CMK (cell line): ENCODE results near the gene ITPR1.
A peak's percentile ranks its signal among the peaks of the same experiment; 100 is the strongest.

Source experiments
- DNase-seq: peaks from one replicate; pipeline ENCODE4 v3.0.0-alpha.2; 2010; ENCODE audit warnings: low read depth

The ITPR1 gene

GRCh38 chr3:4509983-4510755, 17.0 kb downstream of the ITPR1 start:
- DNase-seq, result no peak

- DNase-seq, result no peak
Observed at GRCh38 chr3:4511491-4512262, 18.5 kb downstream of the ITPR1 start.

GRCh38 chr3:4512895-4513616, 19.9 kb downstream of the ITPR1 start:
- DNase-seq, result no peak

GRCh38 chr3:4514321-4514720, 21.2 kb downstream of the ITPR1 start:
- no peak for DNase-seq

GRCh38 chr3:4514916-4515315, 21.8 kb downstream of the ITPR1 start:
- DNase-seq, result no peak

GRCh38 chr3:4515916-4516579, 22.9 kb downstream of the ITPR1 start:
- DNase-seq, result no peak

GRCh38 chr3:4517093-4517492, 23.9 kb downstream of the ITPR1 start:
- no peak for DNase-seq

- no peak for DNase-seq
Observed at GRCh38 chr3:4517643-4518311, 24.6 kb downstream of the ITPR1 start.

GRCh38 chr3:4520033-4520816, 27.1 kb downstream of the ITPR1 start:
- no peak for DNase-seq

- DNase-seq, result no peak
Observed at GRCh38 chr3:4522947-4523346, 29.8 kb downstream of the ITPR1 start.

- DNase-seq, result no peak
Observed at GRCh38 chr3:4523710-4524698, 30.9 kb downstream of the ITPR1 start.

GRCh38 chr3:4525560-4526223, 32.5 kb downstream of the ITPR1 start:
- no peak for DNase-seq

GRCh38 chr3:4528320-4528719, 35.2 kb downstream of the ITPR1 start:
- DNase-seq, result no peak

GRCh38 chr3:4528819-4529600, 35.9 kb downstream of the ITPR1 start:
- no peak for DNase-seq

- DNase-seq, result no peak
Observed at GRCh38 chr3:4529876-4530588, 36.9 kb downstream of the ITPR1 start.

GRCh38 chr3:4531478-4532025, 38.4 kb downstream of the ITPR1 start:
- peak; percentile 41 for DNase-seq

- DNase-seq, result no peak
Observed at GRCh38 chr3:4532535-4533112, 39.5 kb downstream of the ITPR1 start.
